Psoas muscle (tissue), 8 donors: ENCODE data around the gene ACOT9. TPM values are rescaled to one million over a fixed set of nuclear protein-coding genes. Genes with fewer than 3 reads are reported as not detected.

Source experiments
- ATAC-seq, 4 donors: fragments of 200-7000 bp; cut with Tn5 transposase; one replicate each; pipeline ENCODE4 v1.9.1; 2020; ENCODE audit warnings: moderate library complexity in 3 of 4, mild to moderate bottlenecking in 2 of 4
- DNase-seq, 2 donors: peaks; one replicate each; pipeline ENCODE4 v3.0.0-alpha.2; 2020
- H3K27ac ChIP-seq: fragments of 200-600 bp; one replicate; pipeline ENCODE4 v1.8.0; 2022
- H3K27me3 ChIP-seq, 3 donors: fragments of 200-600 bp in 1 of 3; one replicate each; pipeline versions ENCODE4 v1.6.1 to v1.8.0; 2013 to 2022; ENCODE audit warnings: low read length in 2 of 3, mild to moderate bottlenecking in 2 of 3, moderate library complexity in 1 of 3; ENCODE audit not compliant: insufficient read depth in 3 of 3
- H3K36me3 ChIP-seq, 2 donors: fragments of 200-600 bp in 1 of 2; one replicate each; pipeline versions ENCODE4 v1.6.1 to v1.8.0; 2013 to 2022; ENCODE audit warnings: low read depth in 1 of 2, mild to moderate bottlenecking in 1 of 2, moderate library complexity in 1 of 2; ENCODE audit not compliant: insufficient read depth in 1 of 2
- H3K4me1 ChIP-seq: fragments of 200-600 bp; one replicate; pipeline ENCODE4 v1.8.0; 2022
- H3K4me3 ChIP-seq: fragments of 200-600 bp; one replicate; pipeline ENCODE4 v1.8.0; 2022; ENCODE audit warnings: mild to moderate bottlenecking
- H3K9me3 ChIP-seq: fragments of 200-600 bp; one replicate; pipeline ENCODE4 v1.8.0; 2022
- CTCF ChIP-seq: fragments of 200-600 bp; IDR thresholded peaks from one replicate; pipeline ENCODE4 v1.8.0; 2022; ENCODE audit warnings: antibody characterized with exemption
- WGBS, 3 donors: extraction: QIAGEN DNeasy Blood & Tissue Kit; methylation state at CpG; one replicate each; pipeline versions ENCODE4 v1.1.6 to v1.1.7; 2013; 5-methylcytosine and 5-hydroxymethylcytosine counted together
- intact Hi-C, 2 donors: fragments of 100-400 bp; cut with DNase I; formaldehyde crosslinking; loops; one replicate each; pipeline versions ENCODE4 v1.11.0 to v1.14.2; 2022
- polyA plus RNA-seq, 3 donors: library from polyadenylated mRNA; stranded (reverse); fragments of 200-250 nt; gene quantifications; one replicate each; pipeline ENCODE4 v1.2.3, GENCODE V29; 2013
- total RNA-seq, 4 donors: library from RNA; stranded (reverse); fragmentation: NEBNext Ultra II Directional in 2 of 4; extraction: Animal tissue kit (Norgen Biotek cat#: 25700) in 2 of 4; gene quantifications; one replicate each; pipeline versions ENCODE4 v1.2.1 to v1.2.4, GENCODE V29; 2021 to 2023
- donor health status: healthy with polysubstance abuse.
- donor health status: DM: no; HTN: no; CAD: no; lungs with moderate emphysema.
- donor health status: Bipolar disorder and iron deficiency.
- donor health status: healthy.
- donor health status: DM: yes; HTN: yes; CAD: no.
- donor health status: DM: no; HTN: no; CAD: no.
- donor health status: DM: no; HTN: no; CAD: no.
- donor health status: DM: yes; HTN: yes; CAD: no.

Gene ACOT9
- total and polyA plus RNA-seq, 7 donors: 21.7 to 58.9 (median 34.4) TPM

GRCh38 chrX:23736030-23736429 is 7.0 kb downstream of the ACOT9 start:
- ATAC-seq (no peak), DNase-seq (no peak)
- Histone ChIP-seq H3K27ac (no peak overlapping the region), H3K27me3 (no peaks in the 10 kb centered on the region), H3K4me1 (no peaks in the 10 kb centered on the region), H3K36me3 (peaks cover 0 to 33% of the 10 kb centered on the region in 2 donors), H3K9me3 (no peaks in the 10 kb centered on the region), H3K4me3 (no peak overlapping the region)
- intact Hi-C loops: no loop called here
- WGBS, 3 donors: 66 to 93% (median 86%) methylated on average over 3 of the region's 3 CpGs
- TF ChIP-seq CTCF: no peak

- WGBS, 3 donors: 63 to 86% (median 67%) methylated on average over 5 of the region's 5 CpGs
- intact Hi-C loops: no loop called here
- Histone ChIP-seq H3K4me3 (no peak overlapping the region), H3K4me1 (no peaks in the 10 kb centered on the region), H3K9me3 (no peaks in the 10 kb centered on the region), H3K27ac (no peak overlapping the region), H3K36me3 (peaks cover 0 to 63% of the 10 kb centered on the region in 2 donors), H3K27me3 (no peaks in the 10 kb centered on the region)
- ATAC-seq (no peak), DNase-seq (no peak)
- TF ChIP-seq CTCF: no peak
These were observed 10.4 kb downstream of the ACOT9 start for GRCh38 chrX:23732704-23733103.

GRCh38 chrX:23731951-23732350 is 11.1 kb downstream of the ACOT9 start:
- 67 to 94% (median 75%) methylated on average over 1 of the region's 1 CpG for WGBS, 3 donors
- Histone ChIP-seq H3K36me3 (peaks cover 0 to 69% of the 10 kb centered on the region in 2 donors), H3K9me3 (no peaks in the 10 kb centered on the region), H3K27ac (no peak overlapping the region), H3K27me3 (no peaks in the 10 kb centered on the region), H3K4me1 (no peaks in the 10 kb centered on the region), H3K4me3 (no peak overlapping the region)
- DNase-seq: no peak
- intact Hi-C loops: no loop called here
- ATAC-seq: no peak
- no peak for TF ChIP-seq CTCF

GRCh38 chrX:23729214-23729613 is 13.9 kb downstream of the ACOT9 start:
- DNase-seq (no peak), ATAC-seq (no peak)
- intact Hi-C loops: no loop called here
- H3K27me3 ChIP-seq: no peaks in the 10 kb centered on the region
- no peak for TF ChIP-seq CTCF
- peaks cover 0 to 74% of the 10 kb centered on the region in 2 donors for H3K36me3 ChIP-seq
- H3K27ac ChIP-seq: no peak overlapping the region
- H3K9me3 ChIP-seq: no peaks in the 10 kb centered on the region
- H3K4me3 ChIP-seq: no peak overlapping the region
- 70 to 93% (median 92%) methylated on average over 1 of the region's 1 CpG for WGBS, 3 donors
- H3K4me1 ChIP-seq: no peaks in the 10 kb centered on the region

- H3K36me3 ChIP-seq: peaks cover 0 to 81% of the 10 kb centered on the region in 2 donors
- H3K27ac ChIP-seq: no peak overlapping the region
- intact Hi-C loops: no loop called here
- DNase-seq: no peak
- TF ChIP-seq CTCF: no peak
- WGBS, 3 donors: 90 to 97% (median 93%) methylated on average over 3 of the region's 3 CpGs
- no peaks in the 10 kb centered on the region for H3K4me1 ChIP-seq
- no peak overlapping the region for H3K4me3 ChIP-seq
- H3K27me3 ChIP-seq: no peaks in the 10 kb centered on the region
- no peaks in the 10 kb centered on the region for H3K9me3 ChIP-seq
- no peak for ATAC-seq
These were observed 15.9 kb downstream of the ACOT9 start for GRCh38 chrX:23727206-23727605.
